ENCODE measurements around the gene ABCA10.

- TF ChIP-seq CTCF (conservative IDR thresholded peaks at IDR 0.05; ENCODE audit: low read depth in 2 of 2) (no peak), EZH2 (IDR thresholded peaks at IDR 0.05; ENCODE audit: low read depth, unreplicated experiment) (no peak), ETS1 (IDR thresholded peaks at IDR 0.05) (no peak), CREB1 (CRISPR knock-in tag; IDR thresholded peaks at IDR 0.05; ENCODE audit: low read depth) (no peak), REST (IDR thresholded peaks at IDR 0.05; ENCODE audit: unreplicated experiment) (no peak), EZH2phosphoT487 (IDR thresholded peaks at IDR 0.05; ENCODE audit: unreplicated experiment) (no peak)
These were observed 22.0 kb upstream of the ABCA10 start for GRCh38 chr17:69250641-69251040.
